Motor neuron (in vitro differentiated cells): ENCODE results near the gene LAMB1. TPM values are rescaled to one million over a fixed set of nuclear protein-coding genes. Genes with fewer than 3 reads are reported as not detected.

Experiments
- ATAC-seq, 8 experiments: fragments of 200-7000 bp; cut with Tn5 transposase; replicated peaks in 6 of 8; 2 replicates each; pipeline ENCODE4 v1.8.0; 2021; ENCODE audit warnings: mild to moderate bottlenecking in 8 of 8, moderate library complexity in 8 of 8
- H3K27ac ChIP-seq, 2 donors: fragments of 250-450 bp; sonication (Bioruptor Pico); 2 replicates each; pipeline ENCODE4 v1.9.0; 2021; ENCODE audit warnings: antibody characterized with exemption in 2 of 2, mild to moderate bottlenecking in 2 of 2, moderate library complexity in 1 of 2
- H3K4me1 ChIP-seq, 2 donors: fragments of 250-450 bp; sonication (Bioruptor Pico); replicated peaks in 1 of 2; 2 replicates each; pipeline ENCODE4 v1.6.1; 2021; ENCODE audit warnings: antibody characterized with exemption in 2 of 2, mild to moderate bottlenecking in 2 of 2, moderate library complexity in 1 of 2
- H3K4me3 ChIP-seq, 5 donors: fragments of 250-450 bp; sonication (Bioruptor Pico); 2 replicates each; pipeline ENCODE4 v1.9.0; 2021; ENCODE audit warnings: antibody characterized with exemption in 5 of 5, mild to moderate bottlenecking in 5 of 5, moderate library complexity in 4 of 5
- WGBS, 10 experiments: fragments of 450-650 bp; shearing (Covaris generic); methylation state at CpG; one replicate each; pipeline ENCODE4 v1.0.0; 2022; 5-methylcytosine and 5-hydroxymethylcytosine counted together
- in situ Hi-C, 9 experiments: fragments of 400-800 bp; cut with MboI; loops; one replicate each; pipeline ENCODE4 v1.15.0; 2021; ENCODE audit warnings: low sequenced_read_pairs in 9 of 9, low pct_unique_long_range_greater_than_20kb in 2 of 9; ENCODE audit not compliant: unreplicated experiment in 9 of 9
- total RNA-seq, 8 experiments: library from RNA; unstranded; fragments of 300-600 nt; gene quantifications; 2 replicates each; pipeline versions ENCODE4 v1.2.3 to v1.2.4, GENCODE V29; 2022

Gene LAMB1
- 100 to 1,000 TPM in 4 of 8 experiments, 10 to 100 TPM in 4; 11.1 to 564 (median 88.7) TPM for total RNA-seq

DNA sequence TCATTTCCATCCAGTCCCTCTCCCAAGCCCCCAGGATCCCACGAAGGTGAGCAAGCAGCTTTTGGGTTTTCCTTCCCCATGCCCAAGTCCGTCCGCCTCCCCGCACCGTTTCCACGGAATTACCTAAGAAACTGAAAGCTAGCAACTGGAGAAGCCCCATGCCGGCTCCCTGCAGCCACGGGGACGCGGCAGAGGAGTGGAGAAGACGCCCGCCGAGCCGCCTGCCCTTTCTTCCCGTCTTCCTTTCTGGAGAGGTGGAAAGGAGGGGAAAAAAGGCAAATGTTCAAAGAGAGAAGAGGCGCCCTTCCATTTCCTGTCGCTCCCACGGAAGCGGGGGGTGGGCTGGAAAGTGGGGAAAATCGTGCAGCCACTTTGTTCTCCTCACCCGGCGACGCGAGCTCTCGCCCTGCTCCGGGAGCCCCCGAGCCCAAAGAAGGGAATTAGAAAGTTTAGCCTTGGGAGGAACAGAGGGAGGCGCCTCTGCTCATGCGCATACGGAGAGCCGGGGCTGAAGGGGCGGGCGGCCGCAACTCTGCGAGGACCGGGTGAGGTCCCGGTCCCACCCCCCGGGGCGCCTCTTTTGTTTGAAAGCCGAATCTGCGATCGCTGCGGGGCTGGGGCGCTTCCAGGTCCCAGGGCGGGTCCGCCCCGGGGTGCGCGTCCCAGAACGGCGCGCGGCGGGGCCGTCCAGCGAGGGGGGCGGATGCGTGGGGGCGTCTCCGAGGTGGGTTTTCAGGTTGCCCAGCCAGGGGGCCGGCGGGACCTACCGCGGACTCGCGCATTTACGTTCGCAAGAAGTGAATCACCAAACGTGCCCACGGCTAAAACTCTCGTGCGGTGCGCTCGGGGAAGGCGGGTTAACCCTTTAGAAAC is at the start of gene LAMB1:
LAMB1 (minus strand) TSS at position 436 of the 873 bp plus-strand sequence; CDS start at position 160, 276 bp downstream.
- H3K4me3 ChIP-seq = peak within 1 kb of the TSS; percentile 40 to 53 (median 45)
- ATAC-seq = peak; percentile 60 to 84 (median 65)
- 0 to 10% (median 0%) methylated on average over 1 to 8 of the region's 75 CpGs; no CpG with 5 or more reads in 7 of the 10 experiments for WGBS, 10 experiments
- in situ Hi-C loops = no loop called here
- H3K27ac ChIP-seq = no peak within 1 kb of the TSS
- no peaks in the 10 kb centered on the region for H3K4me1 ChIP-seq

DNA sequence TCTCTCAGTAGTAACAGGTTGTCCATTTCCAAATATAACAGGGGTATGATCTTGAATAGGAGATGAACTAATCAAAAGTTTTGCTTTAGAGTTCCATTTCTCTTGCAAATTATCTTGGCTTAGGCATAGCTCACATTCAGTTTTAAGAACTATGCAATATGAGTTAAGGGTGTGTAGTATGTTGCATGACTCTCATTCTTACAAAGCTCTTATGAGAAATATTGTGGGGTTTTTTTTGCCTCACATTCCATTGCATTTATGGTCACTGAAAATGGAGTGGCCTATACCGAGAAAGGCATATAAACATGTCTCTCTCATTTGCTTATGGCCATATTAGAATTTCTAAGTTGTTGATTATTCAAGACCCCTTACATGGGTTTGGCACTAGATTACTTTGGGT is 48.5 kb upstream of the LAMB1 start:
- Histone ChIP-seq H3K27ac (no peak overlapping the region), H3K4me1 (no peaks in the 10 kb centered on the region), H3K4me3 (no peak overlapping the region)
- in situ Hi-C loops = no loop called here
- ATAC-seq = peak in 1 of 8 experiments; percentile 50
- 50 to 100% (median 79%) methylated on average over 1 of the region's 1 CpG; no CpG with 5 or more reads in 2 of the 10 experiments for WGBS, 10 experiments

DNA sequence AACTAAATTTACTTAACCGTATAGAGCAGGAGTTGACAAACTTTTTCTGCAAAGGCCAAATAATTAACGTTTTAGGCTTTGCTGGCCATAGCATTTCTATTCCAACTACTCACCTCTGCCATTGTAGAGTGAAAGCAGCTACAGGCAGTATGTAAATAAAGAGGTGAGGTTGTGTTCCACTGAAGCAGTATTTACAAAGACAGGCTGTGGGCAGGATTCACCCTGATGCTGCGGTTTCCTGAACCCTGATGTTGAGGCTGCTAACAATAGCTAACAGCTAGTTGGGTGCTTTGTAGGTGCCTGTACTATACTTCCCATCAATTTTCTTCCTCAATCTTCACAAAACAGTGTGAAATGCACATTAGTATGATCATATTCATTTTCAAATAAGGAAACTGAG is 47.0 kb upstream of the LAMB1 start:
- H3K27ac ChIP-seq = no peak overlapping the region
- no peak overlapping the region for H3K4me3 ChIP-seq
- no peak for ATAC-seq
- peaks cover 0 to 9% of the 10 kb centered on the region in 2 donors for H3K4me1 ChIP-seq
- 43 to 100% (median 80%) methylated on average over 1 to 2 of the region's 3 CpGs; no CpG with 5 or more reads in 4 of the 10 experiments for WGBS, 10 experiments
- in situ Hi-C loops = no loop called here

DNA sequence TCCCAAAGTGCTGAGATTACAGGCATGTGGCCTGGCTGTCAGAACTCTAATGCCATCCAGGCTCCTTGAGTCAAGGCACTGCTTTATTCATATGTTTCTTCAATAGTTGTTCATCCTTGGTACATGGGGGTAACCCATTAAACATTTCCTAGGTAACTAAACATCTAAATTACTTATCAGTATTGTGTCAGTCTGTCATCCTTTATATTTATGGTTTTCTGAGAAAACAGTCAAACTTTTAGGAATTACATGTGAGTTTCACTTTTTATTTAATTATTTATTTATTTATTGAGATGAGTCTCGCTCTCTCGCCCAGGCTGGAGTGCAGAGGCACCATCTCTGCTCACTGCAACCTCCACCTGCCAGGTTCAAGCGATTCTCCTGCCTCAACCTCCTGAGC is 45.5 kb upstream of the LAMB1 start:
- in situ Hi-C loops = no loop called here
- no peak for ATAC-seq
- no peak overlapping the region for H3K4me3 ChIP-seq
- WGBS, 10 experiments = 87 to 100% (median 92%) methylated on average over 2 to 3 of the region's 3 CpGs; no CpG with 5 or more reads in 4 of the 10 experiments
- H3K27ac ChIP-seq = no peak overlapping the region
- peaks cover 0 to 9% of the 10 kb centered on the region in 2 donors for H3K4me1 ChIP-seq

DNA sequence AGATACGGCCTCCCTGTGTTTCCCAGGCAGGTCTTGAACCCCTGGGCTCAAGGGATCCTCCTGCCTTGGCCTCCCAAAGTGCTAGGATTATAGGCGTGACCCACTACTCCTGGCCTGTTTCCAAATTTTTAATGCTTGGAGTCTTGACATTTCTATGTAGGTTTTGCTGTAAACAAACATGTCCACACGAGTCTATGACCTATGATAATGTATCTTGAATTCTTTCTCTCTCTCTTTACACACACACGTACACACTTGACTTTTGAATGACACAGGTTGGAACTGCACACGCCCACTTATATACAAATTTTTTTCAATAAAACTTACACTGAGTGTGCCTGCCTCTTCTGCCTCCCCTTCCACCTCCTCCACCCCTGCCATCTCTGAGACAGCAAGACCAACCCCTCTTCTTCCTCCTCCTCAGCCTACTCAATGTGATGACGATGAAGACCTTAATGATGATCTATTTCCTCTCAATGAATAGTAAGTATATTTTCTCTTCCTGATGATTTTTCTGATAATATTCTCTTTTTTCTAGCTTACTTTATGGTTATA is 44.1 kb upstream of the LAMB1 start:
- ATAC-seq = no peak
- WGBS, 10 experiments = 39 to 100% (median 87%) methylated on average over 2 to 6 of the region's 6 CpGs; no CpG with 5 or more reads in 1 of the 10 experiments
- H3K27ac ChIP-seq = no peak overlapping the region
- H3K4me3 ChIP-seq = no peak overlapping the region
- in situ Hi-C loops = no loop called here
- H3K4me1 ChIP-seq = peaks cover 0 to 9% of the 10 kb centered on the region in 2 donors

DNA sequence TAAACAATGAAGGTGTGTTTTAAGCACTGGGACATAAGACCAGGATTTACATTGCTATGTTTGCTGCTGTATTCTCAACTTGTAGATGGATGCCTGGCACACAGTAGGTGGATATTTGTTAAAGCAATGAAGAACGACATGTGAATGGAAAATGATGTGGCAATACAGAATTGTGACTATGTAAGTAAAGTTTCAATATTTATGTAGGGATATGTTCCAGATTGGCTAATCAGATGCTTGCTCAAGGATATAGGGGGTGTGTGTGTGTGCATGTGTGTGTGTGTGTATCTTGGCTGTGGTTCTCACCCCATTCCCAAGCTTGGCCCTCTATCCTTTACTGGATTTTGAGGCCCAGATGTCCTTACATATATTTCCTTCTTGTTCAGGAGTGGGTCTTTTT is 42.7 kb upstream of the LAMB1 start:
- WGBS, 10 experiments = 22 to 100% (median 80%) methylated on average over 1 of the region's 1 CpG; no CpG with 5 or more reads in 4 of the 10 experiments
- no peak overlapping the region for H3K27ac ChIP-seq

DNA sequence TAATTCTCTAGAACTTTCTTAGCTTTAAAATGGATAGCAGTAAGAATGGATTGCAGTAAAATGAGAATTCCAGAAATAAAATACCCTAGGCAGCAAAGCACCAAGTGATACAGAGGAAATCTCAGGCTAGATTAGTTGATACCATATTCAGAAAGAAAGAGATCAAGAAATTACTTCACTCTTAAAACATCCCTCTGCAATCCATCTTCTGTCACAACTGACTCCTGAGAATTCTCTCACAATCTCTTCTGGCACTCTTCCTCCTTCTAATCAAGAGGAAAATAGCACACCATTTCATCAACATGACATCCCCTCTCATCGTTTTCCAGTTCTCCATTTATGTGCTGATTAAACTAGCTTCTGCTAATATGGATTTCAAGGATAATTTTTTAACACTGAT is 42.2 kb upstream of the LAMB1 start:
- Histone ChIP-seq H3K4me3 (no peak overlapping the region), H3K4me1 (peaks cover 0 to 9% of the 10 kb centered on the region in 2 donors), H3K27ac (no peak overlapping the region)
- in situ Hi-C loops = no loop called here
- ATAC-seq = peak in 3 of 8 experiments; percentile 28 to 57 (median 37)
- WGBS, 10 experiments = 0 to 67% (median 38%) methylated on average over 1 of the region's 1 CpG; no CpG with 5 or more reads in 2 of the 10 experiments

More for the DNA sequence above, 42.7 kb upstream of the LAMB1 start:
- ATAC-seq = no peak
- Histone ChIP-seq H3K4me3 (no peak overlapping the region), H3K4me1 (peaks cover 0 to 9% of the 10 kb centered on the region in 2 donors)
- in situ Hi-C loops = no loop called here

DNA sequence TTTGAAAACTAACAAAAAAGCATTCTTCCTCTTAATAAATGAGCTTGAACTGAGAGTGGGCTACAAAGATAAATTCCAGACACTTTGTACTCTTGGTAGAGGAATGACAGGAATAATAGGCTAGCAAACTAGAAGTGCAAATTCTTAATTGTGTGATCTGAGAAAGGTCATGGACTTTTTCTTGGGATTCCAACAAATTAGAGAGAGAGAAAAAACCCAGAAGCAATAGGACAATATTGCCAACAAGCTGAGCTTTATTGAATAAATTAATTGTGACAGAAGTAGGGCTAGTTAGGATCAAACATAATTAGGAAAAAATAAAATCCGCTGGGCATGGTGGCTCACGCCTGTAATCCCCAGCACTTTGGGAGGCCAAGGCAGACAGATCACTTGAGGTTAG is 41.4 kb upstream of the LAMB1 start:
- ATAC-seq = no peak
- 84 to 100% (median 92%) methylated on average over 1 to 2 of the region's 2 CpGs; no CpG with 5 or more reads in 1 of the 10 experiments for WGBS, 10 experiments
- in situ Hi-C loops = no loop called here
- Histone ChIP-seq H3K27ac (no peak overlapping the region), H3K4me3 (no peak overlapping the region), H3K4me1 (peaks cover 0 to 9% of the 10 kb centered on the region in 2 donors)

DNA sequence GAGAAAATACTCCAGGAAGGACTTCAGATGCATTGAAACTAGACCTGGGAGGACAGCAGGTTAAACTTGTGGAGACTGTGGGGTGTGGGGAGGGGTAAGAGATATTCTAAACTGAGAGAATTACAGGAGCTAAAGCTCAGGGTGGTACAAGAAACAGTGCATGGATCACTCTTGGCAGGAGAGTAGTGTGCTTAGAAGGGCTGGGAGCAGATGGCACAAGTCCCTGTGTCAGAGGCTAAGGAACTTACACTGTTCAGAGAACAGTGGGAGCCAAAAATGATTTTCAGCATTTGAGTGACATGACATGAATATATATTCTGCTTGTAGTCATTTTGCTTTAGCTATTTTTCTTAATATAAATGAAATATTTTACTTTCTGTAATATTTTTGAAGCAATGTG is 36.0 kb upstream of the LAMB1 start:
- Histone ChIP-seq H3K4me1 (no peaks in the 10 kb centered on the region), H3K4me3 (no peak overlapping the region), H3K27ac (no peak overlapping the region)
- no peak for ATAC-seq
- in situ Hi-C loops = no loop called here

DNA sequence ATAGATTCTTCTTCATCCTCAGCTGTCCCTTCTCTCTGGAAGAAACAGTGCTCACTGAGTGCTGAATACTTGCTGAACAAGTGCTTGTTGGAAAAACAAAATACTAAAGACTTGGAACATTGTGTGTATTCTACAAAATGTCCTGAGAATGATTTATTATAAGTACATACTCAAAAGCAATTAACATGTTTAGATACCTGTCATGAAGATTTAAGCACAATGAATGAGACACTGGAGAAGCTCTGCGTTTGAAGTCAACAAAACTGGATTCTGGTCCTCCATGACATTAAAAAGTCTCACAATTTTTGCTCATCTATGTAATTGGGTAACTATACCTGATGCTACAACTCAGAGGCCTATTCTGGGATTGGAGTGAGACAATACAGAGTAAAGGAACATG is 34.8 kb upstream of the LAMB1 start:
- in situ Hi-C loops = no loop called here

DNA sequence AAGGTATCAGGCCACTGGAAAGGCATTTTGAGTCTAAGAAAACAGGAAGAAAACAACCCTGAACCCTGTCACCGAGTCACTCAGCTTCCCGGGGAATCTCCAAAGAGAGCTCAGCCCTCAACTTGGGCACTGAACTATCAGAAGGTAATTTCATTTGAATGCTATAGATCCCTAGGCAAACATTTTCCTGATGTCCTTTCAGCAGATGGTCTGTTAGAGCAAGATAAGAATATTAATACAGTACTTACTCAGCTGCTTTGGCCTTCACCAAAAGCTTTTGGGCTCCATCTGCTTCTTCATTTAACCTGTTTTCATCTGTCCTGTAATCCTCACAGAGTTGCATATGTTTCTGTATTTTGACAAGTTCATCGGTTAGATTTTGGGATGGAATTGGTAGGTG is 34.2 kb upstream of the LAMB1 start:
- H3K4me1 ChIP-seq = no peaks in the 10 kb centered on the region
- in situ Hi-C loops = no loop called here
- ATAC-seq = no peak
- 81 to 100% (median 92%) methylated on average over 1 to 3 of the region's 3 CpGs for WGBS, 10 experiments
- H3K27ac ChIP-seq = no peak overlapping the region
- H3K4me3 ChIP-seq = no peak overlapping the region

More for the DNA sequence above, 34.8 kb upstream of the LAMB1 start:
- WGBS, 10 experiments = 67 to 100% (median 86%) methylated on average over 1 of the region's 1 CpG; no CpG with 5 or more reads in 3 of the 10 experiments
- no peak for ATAC-seq
- Histone ChIP-seq H3K4me3 (no peak overlapping the region), H3K27ac (no peak overlapping the region), H3K4me1 (no peaks in the 10 kb centered on the region)

DNA sequence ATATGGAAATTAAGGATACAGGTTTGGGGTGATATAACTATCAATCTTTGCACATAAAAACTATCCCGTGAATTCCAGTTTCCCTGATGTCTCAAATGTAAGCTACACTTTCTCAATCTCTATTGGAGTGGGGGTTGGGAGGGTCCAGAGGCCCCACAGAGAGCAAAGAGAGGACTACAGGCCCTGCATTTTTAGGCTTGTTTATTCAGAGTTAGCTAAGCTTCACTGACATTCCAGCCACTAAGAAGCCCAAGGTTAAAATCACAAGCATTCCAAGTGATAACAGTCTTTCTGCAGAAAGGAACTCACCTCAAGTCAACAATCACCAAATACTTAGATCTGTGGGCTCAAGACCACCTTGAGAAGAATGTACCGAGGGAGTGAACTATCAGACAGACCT is 31.6 kb upstream of the LAMB1 start:
- no peak overlapping the region for H3K4me3 ChIP-seq
- 40 to 100% (median 71%) methylated on average over 1 to 2 of the region's 2 CpGs; no CpG with 5 or more reads in 3 of the 10 experiments for WGBS, 10 experiments
- no peak overlapping the region for H3K27ac ChIP-seq
- no peaks in the 10 kb centered on the region for H3K4me1 ChIP-seq
- no peak for ATAC-seq
- in situ Hi-C loops = no loop called here

DNA sequence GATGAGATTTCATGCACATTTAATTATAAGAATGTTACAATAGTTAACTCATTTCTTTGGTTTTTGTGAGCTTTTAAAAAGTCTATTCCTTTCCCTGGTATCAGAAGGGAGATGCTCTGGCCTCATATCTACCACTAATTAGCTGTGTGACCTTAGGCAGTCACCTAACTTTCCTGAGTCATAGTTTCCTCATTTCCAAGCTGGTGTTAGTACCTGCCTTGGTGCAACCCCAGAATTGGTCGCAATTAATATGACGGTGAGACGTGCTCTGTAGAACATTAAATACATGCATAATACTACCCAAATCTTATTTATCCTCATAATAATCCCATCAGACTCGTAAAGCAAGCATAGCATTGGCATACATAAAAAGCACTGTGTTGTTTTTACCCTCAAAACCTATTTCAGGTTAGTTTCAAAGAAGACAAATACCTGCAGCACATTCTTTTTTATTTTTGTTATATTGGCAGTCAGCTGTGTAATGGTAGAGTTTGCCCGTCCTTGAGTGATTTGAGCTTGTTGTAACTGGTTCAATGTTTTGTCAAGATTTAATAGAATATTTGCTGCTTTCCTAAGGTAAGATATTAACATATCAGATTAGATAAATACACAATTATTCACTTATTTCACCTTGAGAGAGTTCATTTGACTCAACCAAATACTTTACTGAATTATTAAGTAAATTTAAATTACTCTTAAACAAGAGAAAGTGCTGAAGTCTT is 31.0 kb upstream of the LAMB1 start:
- Histone ChIP-seq H3K4me3 (no peak overlapping the region), H3K4me1 (no peaks in the 10 kb centered on the region), H3K27ac (no peak overlapping the region)
- in situ Hi-C loops = no loop called here
- ATAC-seq = no peak
- WGBS, 10 experiments = 71 to 100% (median 89%) methylated on average over 2 to 5 of the region's 5 CpGs; no CpG with 5 or more reads in 1 of the 10 experiments
